GM23338 (cell line): Measurements from ENCODE around the gene GAS2L3. TPM values are rescaled to one million over a fixed set of nuclear protein-coding genes. Genes with fewer than 3 reads are reported as not detected.

Experiments
- ATAC-seq: fragments of 200-7000 bp; cut with Tn5 transposase; 3 replicates; pipeline ENCODE4 v1.9.1; 2020
- DNase-seq: peaks from one replicate; pipeline ENCODE4 v3.0.0-alpha.2; 2015; ENCODE audit warnings: low spot score
- H2AFZ ChIP-seq: fragments of 200-600 bp; sonication (generic); 2 replicates; pipeline ENCODE4 v1.8.0; 2016; ENCODE audit warnings: antibody characterized with exemption, mild to moderate bottlenecking, moderate library complexity
- H3F3A ChIP-seq: fragments of 200-600 bp; sonication (generic); replicated peaks from 2 replicates; pipeline ENCODE4 v1.8.0; 2017; ENCODE audit warnings: antibody characterized with exemption, mixed run types, low read depth
- H3K27ac ChIP-seq: fragments of 200-600 bp; sonication (generic); 2 replicates; pipeline ENCODE4 v1.6.1; 2016; ENCODE audit warnings: low read depth
- H3K27me3 ChIP-seq: fragments of 200-600 bp; sonication (generic); 2 replicates; pipeline ENCODE4 v1.8.0; 2016; ENCODE audit warnings: mild to moderate bottlenecking, mixed run types, moderate library complexity; ENCODE audit not compliant: insufficient read depth
- H3K36me3 ChIP-seq: fragments of 200-600 bp; sonication (generic); 2 replicates; pipeline ENCODE4 v1.8.0; 2016; ENCODE audit warnings: mild to moderate bottlenecking; ENCODE audit not compliant: insufficient read depth
- H3K4me1 ChIP-seq: fragments of 200-600 bp; sonication (generic); 2 replicates; pipeline ENCODE4 v1.8.0; 2016; ENCODE audit warnings: mild to moderate bottlenecking, moderate library complexity; ENCODE audit not compliant: insufficient read depth
- H3K4me2 ChIP-seq: fragments of 200-600 bp; sonication (generic); 2 replicates; pipeline ENCODE4 v1.7.1; 2017; ENCODE audit warnings: mixed run types
- H3K4me3 ChIP-seq: fragments of 200-600 bp; sonication (generic); 2 replicates; pipeline ENCODE4 v1.6.1; 2016; ENCODE audit warnings: mixed run types
- H3K79me2 ChIP-seq: fragments of 200-600 bp; sonication (generic); replicated peaks from 2 replicates; pipeline ENCODE4 v1.8.0; 2017; ENCODE audit warnings: mild to moderate bottlenecking; ENCODE audit not compliant: insufficient read depth
- H3K9me2 ChIP-seq: fragments of 200-600 bp; sonication (generic); 2 replicates; pipeline ENCODE4 v1.8.0; 2017; ENCODE audit not compliant: insufficient read depth
- H4K20me1 ChIP-seq: fragments of 200-600 bp; sonication (generic); replicated peaks from 2 replicates; pipeline ENCODE4 v1.8.0; 2017; ENCODE audit warnings: mild to moderate bottlenecking; ENCODE audit not compliant: insufficient read depth
- H3K27ac Mint-ChIP-seq: 2 replicates; pipeline ENCODE4 v1.8.0; 2020; ENCODE audit warnings: inconsistent platforms, mild to moderate bottlenecking, moderate library complexity, mixed read lengths
- H3K27me3 Mint-ChIP-seq: 3 replicates; pipeline ENCODE4 v1.8.0; 2022; ENCODE audit warnings: low read depth, mild to moderate bottlenecking, moderate library complexity, mixed read lengths, inconsistent platforms; ENCODE audit not compliant: insufficient read depth, poor library complexity
- H3K36me3 Mint-ChIP-seq: 3 replicates; pipeline ENCODE4 v1.8.0; 2021; ENCODE audit warnings: low read depth, mild to moderate bottlenecking, inconsistent platforms, moderate library complexity, mixed read lengths
- H3K4me1 Mint-ChIP-seq: 3 replicates; pipeline ENCODE4 v1.8.0; 2020; ENCODE audit warnings: mild to moderate bottlenecking, inconsistent platforms, mixed read lengths
- H3K4me3 Mint-ChIP-seq: 3 replicates; pipeline ENCODE4 v1.8.0; 2021; ENCODE audit warnings: moderate library complexity, mild to moderate bottlenecking, inconsistent platforms, mixed read lengths
- H3K9me3 Mint-ChIP-seq: 3 replicates; pipeline ENCODE4 v1.8.0; 2020; ENCODE audit warnings: moderate library complexity, mild to moderate bottlenecking, inconsistent platforms, mixed read lengths
- EZH2 ChIP-seq: fragments of 200-600 bp; sonication (generic); IDR thresholded peaks from one replicate; pipeline ENCODE4 v1.8.0; 2017; ENCODE audit warnings: antibody characterized with exemption, mild to moderate bottlenecking, low read depth; ENCODE audit not compliant: unreplicated experiment
- EZH2phosphoT487 ChIP-seq: fragments of 200-600 bp; sonication (generic); IDR thresholded peaks from one replicate; pipeline ENCODE4 v1.8.1; 2018; ENCODE audit warnings: antibody characterized with exemption; ENCODE audit not compliant: unreplicated experiment
- JUNB ChIP-seq: IDR thresholded peaks from one replicate; pipeline ENCODE4 v1.6.1; 2016; ENCODE audit warnings: antibody characterized with exemption; ENCODE audit not compliant: unreplicated experiment
- NANOG ChIP-seq: IDR thresholded peaks from 2 replicates; pipeline ENCODE4 v1.6.1; 2016; ENCODE audit warnings: antibody characterized with exemption, borderline replicate concordance
- POLR2AphosphoS5 ChIP-seq: IDR thresholded peaks from 2 replicates; pipeline ENCODE4 v1.6.1; 2016; ENCODE audit warnings: antibody characterized with exemption, low read depth
- STAT1 ChIP-seq: IDR thresholded peaks from one replicate; pipeline ENCODE4 v1.6.1; 2016; ENCODE audit warnings: antibody characterized with exemption; ENCODE audit not compliant: unreplicated experiment
- ZNF114 ChIP-seq: fragments of 250-450 bp; sonication (Bioruptor Pico); IDR thresholded peaks from 2 replicates; pipeline ENCODE4 v1.5.0; 2020; ENCODE audit warnings: mild to moderate bottlenecking, moderate library complexity
- ZNF331 ChIP-seq: fragments of 250-450 bp; sonication (Bioruptor Pico); IDR thresholded peaks from 2 replicates; pipeline ENCODE4 v1.5.0; 2020; ENCODE audit warnings: low read depth, mild to moderate bottlenecking, moderate library complexity
- polyA plus RNA-seq: library from polyadenylated mRNA; unstranded; fragments of >200 nt; fragmentation: Nextera tagmentation; extraction: Ambion mirVana; gene quantifications from 2 replicates; pipeline ENCODE4 v1.2.1, GENCODE V29; 2016
- total RNA-seq: library from RNA; depleted of rRNA; stranded (reverse); fragments of >200 nt; shearing (Covaris generic); gene quantifications from 2 replicates; pipeline ENCODE4 v1.2.3, GENCODE V29; 2014
- TF ChIP-seq, protein P1 (sequence below): IDR thresholded peaks from 2 replicates; pipeline ENCODE4 v1.6.1; 2016; ENCODE audit warnings: antibody characterized with exemption
- TF ChIP-seq, protein P2 (sequence below): IDR thresholded peaks from one replicate; pipeline ENCODE4 v1.6.1; 2018; ENCODE audit warnings: antibody characterized with exemption; ENCODE audit not compliant: unreplicated experiment

The GAS2L3 gene
- total and polyA plus RNA-seq, 2 experiments from 2014 or later: 9.7 to 22.3 TPM

DNA sequence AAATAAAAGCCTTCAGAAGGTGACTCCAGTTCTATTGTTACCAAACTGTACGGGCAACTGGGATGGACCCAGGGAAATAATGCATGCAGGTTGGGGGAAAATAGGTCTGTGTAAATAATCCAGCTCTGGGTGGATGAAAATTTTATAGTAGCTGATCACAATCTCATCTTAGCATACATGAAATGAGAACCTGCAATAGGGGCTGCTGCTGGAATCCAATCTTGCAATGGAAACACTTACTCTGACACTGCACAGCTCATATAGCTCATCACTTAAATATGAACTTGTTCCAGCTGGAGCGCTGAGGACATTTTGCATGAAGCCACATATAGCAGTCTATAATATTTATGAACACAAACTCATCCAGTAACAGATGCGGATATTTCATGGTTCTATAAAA lies 40.1 kb upstream of the GAS2L3 start:
- Mint-ChIP-seq H3K27me3 (peaks cover 4% of the 10 kb centered on the region), H3K9me3 (no peaks in the 10 kb centered on the region), H3K27ac (no peak overlapping the region), H3K4me3 (no peak overlapping the region), H3K4me1 (peaks cover 17% of the 10 kb centered on the region), H3K36me3 (no peaks in the 10 kb centered on the region)
- H3F3A ChIP-seq: no peaks in the 10 kb centered on the region
- ATAC-seq (no peak), DNase-seq (no peak)
- H2AFZ ChIP-seq: no peak overlapping the region
- no peak overlapping the region for H3K4me2 ChIP-seq
- H4K20me1 ChIP-seq: no peaks in the 10 kb centered on the region
- no peak for TF ChIP-seq JUNB
- TF ChIP-seq, protein P1, sequence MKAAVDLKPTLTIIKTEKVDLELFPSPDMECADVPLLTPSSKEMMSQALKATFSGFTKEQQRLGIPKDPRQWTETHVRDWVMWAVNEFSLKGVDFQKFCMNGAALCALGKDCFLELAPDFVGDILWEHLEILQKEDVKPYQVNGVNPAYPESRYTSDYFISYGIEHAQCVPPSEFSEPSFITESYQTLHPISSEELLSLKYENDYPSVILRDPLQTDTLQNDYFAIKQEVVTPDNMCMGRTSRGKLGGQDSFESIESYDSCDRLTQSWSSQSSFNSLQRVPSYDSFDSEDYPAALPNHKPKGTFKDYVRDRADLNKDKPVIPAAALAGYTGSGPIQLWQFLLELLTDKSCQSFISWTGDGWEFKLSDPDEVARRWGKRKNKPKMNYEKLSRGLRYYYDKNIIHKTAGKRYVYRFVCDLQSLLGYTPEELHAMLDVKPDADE: no peak
- TF ChIP-seq EZH2: no peak
- TF ChIP-seq NANOG: no peak
- no peak for TF ChIP-seq ZNF331 (CRISPR knock-in tag)
- TF ChIP-seq, protein P2, sequence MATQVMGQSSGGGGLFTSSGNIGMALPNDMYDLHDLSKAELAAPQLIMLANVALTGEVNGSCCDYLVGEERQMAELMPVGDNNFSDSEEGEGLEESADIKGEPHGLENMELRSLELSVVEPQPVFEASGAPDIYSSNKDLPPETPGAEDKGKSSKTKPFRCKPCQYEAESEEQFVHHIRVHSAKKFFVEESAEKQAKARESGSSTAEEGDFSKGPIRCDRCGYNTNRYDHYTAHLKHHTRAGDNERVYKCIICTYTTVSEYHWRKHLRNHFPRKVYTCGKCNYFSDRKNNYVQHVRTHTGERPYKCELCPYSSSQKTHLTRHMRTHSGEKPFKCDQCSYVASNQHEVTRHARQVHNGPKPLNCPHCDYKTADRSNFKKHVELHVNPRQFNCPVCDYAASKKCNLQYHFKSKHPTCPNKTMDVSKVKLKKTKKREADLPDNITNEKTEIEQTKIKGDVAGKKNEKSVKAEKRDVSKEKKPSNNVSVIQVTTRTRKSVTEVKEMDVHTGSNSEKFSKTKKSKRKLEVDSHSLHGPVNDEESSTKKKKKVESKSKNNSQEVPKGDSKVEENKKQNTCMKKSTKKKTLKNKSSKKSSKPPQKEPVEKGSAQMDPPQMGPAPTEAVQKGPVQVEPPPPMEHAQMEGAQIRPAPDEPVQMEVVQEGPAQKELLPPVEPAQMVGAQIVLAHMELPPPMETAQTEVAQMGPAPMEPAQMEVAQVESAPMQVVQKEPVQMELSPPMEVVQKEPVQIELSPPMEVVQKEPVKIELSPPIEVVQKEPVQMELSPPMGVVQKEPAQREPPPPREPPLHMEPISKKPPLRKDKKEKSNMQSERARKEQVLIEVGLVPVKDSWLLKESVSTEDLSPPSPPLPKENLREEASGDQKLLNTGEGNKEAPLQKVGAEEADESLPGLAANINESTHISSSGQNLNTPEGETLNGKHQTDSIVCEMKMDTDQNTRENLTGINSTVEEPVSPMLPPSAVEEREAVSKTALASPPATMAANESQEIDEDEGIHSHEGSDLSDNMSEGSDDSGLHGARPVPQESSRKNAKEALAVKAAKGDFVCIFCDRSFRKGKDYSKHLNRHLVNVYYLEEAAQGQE: no peak
- no peak for TF ChIP-seq ZNF114 (CRISPR knock-in tag)
- H3K4me1 ChIP-seq: peaks cover 12% of the 10 kb centered on the region
- peaks cover 15% of the 10 kb centered on the region; the same call in 1 of the 2 replicates for H3K9me2 ChIP-seq
- H3K36me3 ChIP-seq: no peaks in the 10 kb centered on the region
- H3K79me2 ChIP-seq: no peaks in the 10 kb centered on the region
- H3K27me3 ChIP-seq: no peaks in the 10 kb centered on the region
- no peak overlapping the region for H3K4me3 ChIP-seq
- H3K27ac ChIP-seq: no peak overlapping the region

DNA sequence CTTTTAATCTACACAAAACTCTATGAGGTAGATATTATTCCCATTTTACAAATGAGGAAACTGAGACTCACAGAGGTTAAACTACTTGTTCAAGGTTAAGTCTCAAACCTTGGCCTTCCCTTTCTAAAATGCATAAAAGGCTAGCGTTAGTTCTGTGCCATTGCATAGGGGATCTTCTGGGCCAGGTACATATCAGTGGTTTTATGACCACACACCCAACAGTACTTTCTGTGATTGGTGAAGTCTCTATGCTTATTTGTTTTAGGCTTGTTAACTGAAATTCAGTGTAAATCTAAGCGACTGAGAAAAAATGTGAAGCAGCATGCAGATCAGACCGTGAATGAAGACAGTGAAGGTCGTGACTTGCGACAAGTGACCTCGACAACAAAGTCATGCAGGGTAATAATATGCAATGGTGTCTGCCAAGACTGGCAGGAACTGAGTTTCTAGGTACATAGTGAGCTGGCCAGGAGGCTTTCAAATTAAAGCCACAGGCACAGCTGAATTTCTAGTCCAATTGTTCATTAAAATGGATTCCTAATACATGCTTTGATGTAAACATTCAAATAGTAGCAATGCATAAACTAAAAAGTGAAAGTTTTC lies 38.8 kb upstream of the GAS2L3 start:
- H3K27me3 Mint-ChIP-seq: peaks cover 2% of the 10 kb centered on the region
- no peak overlapping the region for H3K4me3 Mint-ChIP-seq
- ATAC-seq (no peak), DNase-seq (no peak)
- Histone ChIP-seq H3F3A (no peaks in the 10 kb centered on the region), H3K27me3 (no peaks in the 10 kb centered on the region), H3K36me3 (no peaks in the 10 kb centered on the region), H3K79me2 (no peaks in the 10 kb centered on the region), H4K20me1 (no peaks in the 10 kb centered on the region), H3K27ac (no peak overlapping the region), H3K4me2 (no peak overlapping the region), H3K9me2 (peaks cover 10% of the 10 kb centered on the region; the same call in 1 of the 2 replicates), H3K4me3 (no peak overlapping the region), H3K4me1 (peaks cover under 1% of the 10 kb centered on the region; the same call in 1 of the 2 replicates), H2AFZ (peak overlapping the region; percentile 34; the same call in 1 of the 2 replicates)
- H3K4me1 Mint-ChIP-seq: peaks cover 6% of the 10 kb centered on the region
- no peak overlapping the region; the same call in 1 of the 2 replicates for H3K27ac Mint-ChIP-seq
- H3K36me3 Mint-ChIP-seq: no peaks in the 10 kb centered on the region
- no peaks in the 10 kb centered on the region for H3K9me3 Mint-ChIP-seq
- TF ChIP-seq NANOG (no peak), JUNB (no peak), ZNF331 (CRISPR knock-in tag) (no peak), EZH2phosphoT487 (no peak), ZNF114 (CRISPR knock-in tag) (no peak), EZH2 (no peak), POLR2AphosphoS5 (no peak), STAT1 (no peak)
- TF ChIP-seq, protein P2: no peak
- TF ChIP-seq, protein P1: no peak
